Keratinocyte (primary cell): Measurements from ENCODE around the gene ADGRL3. TPM values are rescaled to one million over a fixed set of nuclear protein-coding genes. Genes with fewer than 3 reads are reported as not detected.

ENCODE experiments used
- DNase-seq: peaks from one replicate; pipeline ENCODE4 v3.0.0-alpha.2; 2011; ENCODE audit warnings: low read depth, missing footprints, low spot score
- FAIRE-seq: peaks from 2 replicates; lab custom pipeline; 2011; peaks lifted over from hg19 to GRCh38; lab: Jason Lieb, UNC
- H2AFZ ChIP-seq: 2 replicates; pipeline ENCODE4 v1.6.0; 2012; ENCODE audit warnings: low read length, control low read depth, inconsistent platforms; ENCODE audit not compliant: control insufficient read depth
- H3K27ac ChIP-seq: 2 replicates; pipeline ENCODE4 v1.5.1; 2011; ENCODE audit warnings: low read length; ENCODE audit not compliant: control insufficient read depth, insufficient read depth
- H3K27me3 ChIP-seq: 3 replicates; pipeline ENCODE4 v1.6.0; 2011; ENCODE audit warnings: low read length; ENCODE audit not compliant: control insufficient read depth, insufficient read depth; ENCODE audit errors: extremely low read depth
- H3K36me3 ChIP-seq, 2 experiments: 2 replicates in 1 of 2; 3 replicates in 1 of 2; pipeline ENCODE4 v1.5.1; 2011; ENCODE audit warnings: low read length in 2 of 2, mild to moderate bottlenecking in 1 of 2; ENCODE audit not compliant: control insufficient read depth in 2 of 2, insufficient read depth in 2 of 2; ENCODE audit errors: extremely low read depth in 1 of 2
- H3K4me1 ChIP-seq: 3 replicates; pipeline ENCODE4 v1.5.1; 2011; ENCODE audit warnings: low read length; ENCODE audit not compliant: control insufficient read depth, insufficient read depth; ENCODE audit errors: extremely low read depth
- H3K4me2 ChIP-seq: 3 replicates; pipeline ENCODE4 v1.6.0; 2011; ENCODE audit warnings: low read depth, low read length; ENCODE audit not compliant: control insufficient read depth, insufficient read depth; ENCODE audit errors: extremely low read depth
- H3K4me3 ChIP-seq, 3 experiments: fragments of 200-600 bp in 1 of 3; sonication (generic) in 1 of 3; 2 replicates in 2 of 3; 3 replicates in 1 of 3; pipeline ENCODE4 v1.5.1; 2011 to 2016; ENCODE audit warnings: low read length in 3 of 3, mild to moderate bottlenecking in 3 of 3, control low read depth in 2 of 3, inconsistent platforms in 1 of 3, low read depth in 1 of 3, mixed read lengths in 1 of 3, mixed run types in 1 of 3, moderate library complexity in 1 of 3; ENCODE audit not compliant: control insufficient read depth in 2 of 3, insufficient read depth in 2 of 3; ENCODE audit errors: extremely low read depth in 1 of 3
- H3K79me2 ChIP-seq: 2 replicates; pipeline ENCODE4 v1.6.0; 2012; ENCODE audit warnings: low read length; ENCODE audit not compliant: control insufficient read depth, insufficient read depth
- H3K9ac ChIP-seq: 3 replicates; pipeline ENCODE4 v1.6.0; 2011; ENCODE audit warnings: low read length; ENCODE audit not compliant: control insufficient read depth, insufficient read depth; ENCODE audit errors: extremely low read depth
- H3K9me1 ChIP-seq: 3 replicates; pipeline ENCODE4 v1.6.0; 2011; ENCODE audit warnings: low read length; ENCODE audit not compliant: control insufficient read depth, insufficient read depth; ENCODE audit errors: extremely low read depth
- H3K9me3 ChIP-seq: 2 replicates; pipeline ENCODE4 v1.5.1; 2012; ENCODE audit warnings: low read depth, low read length; ENCODE audit not compliant: control insufficient read depth
- H4K20me1 ChIP-seq: 3 replicates; pipeline ENCODE4 v1.6.0; 2011; ENCODE audit warnings: low read length; ENCODE audit not compliant: control insufficient read depth, insufficient read depth; ENCODE audit errors: extremely low read depth
- EZH2 ChIP-seq: IDR thresholded peaks from one replicate; pipeline ENCODE4 v1.6.1; 2012; ENCODE audit warnings: inconsistent platforms, mild to moderate bottlenecking, low read length, moderate library complexity
- dilution Hi-C: fragments of 300-500 bp; cut with MboI; formaldehyde crosslinking; loops from one replicate; pipeline ENCODE4 v1.7.0; 2020; ENCODE audit warnings: low sequenced_read_pairs; ENCODE audit not compliant: extremely low pct_ligation_motif_present
- polyA plus RNA-seq, 5 experiments: library from polyadenylated mRNA; depleted of rRNA in 3 of 5; stranded (reverse) in 3 of 5; stranded (forward) in 1 of 5; unstranded in 1 of 5; fragments of >200 nt; gene quantifications; 1 replicate in 1 of 5; 2 replicates in 3 of 5; 3 replicates in 1 of 5; pipeline versions ENCODE4 v1.2.1 to v1.2.3, GENCODE V29; 2011 to 2012; ENCODE audit warnings: missing spikeins in 2 of 5, low read depth in 1 of 5, low replicate concordance in 1 of 5
- TF ChIP-seq, protein P1 (sequence below), 3 experiments: IDR thresholded peaks in 1 of 3; conservative IDR thresholded peaks in 1 of 3; optimal IDR thresholded peaks in 1 of 3; 2 replicates in 2 of 3; 3 replicates in 1 of 3; pipeline versions ENCODE3 to v1.5.1; 2011; ENCODE audit warnings: low read length in 3 of 3, mild to moderate bottlenecking in 3 of 3, moderate library complexity in 2 of 3, control low read depth in 1 of 3, inconsistent platforms in 1 of 3; ENCODE audit not compliant: insufficient read depth in 2 of 3; ENCODE audit errors: extremely low read depth in 1 of 3

Gene ADGRL3
- polyA plus RNA-seq, 1 donor (not counting 4 experiments of a cell fraction or from before 2014, with no cell fraction given) = 0.18 TPM

DNA sequence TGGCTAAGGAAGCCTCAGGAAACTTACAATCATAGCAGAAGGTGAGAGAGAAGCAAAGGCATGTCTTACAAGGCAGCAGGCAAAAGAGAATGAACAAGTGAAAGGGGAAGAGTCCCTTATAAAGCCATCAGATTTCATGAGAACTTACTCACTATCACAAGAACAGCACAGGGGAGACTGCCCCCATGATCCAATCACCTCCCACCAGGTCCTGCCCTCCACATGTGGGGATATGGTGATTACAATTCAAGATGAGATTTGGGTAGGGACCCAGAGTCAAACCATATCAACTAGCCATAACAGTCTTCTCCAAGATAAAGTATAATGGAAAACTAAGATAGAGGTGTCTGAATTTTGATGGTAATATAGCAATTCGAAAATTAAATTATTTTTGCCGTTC, 534.3 kb downstream of the ADGRL3 start:
- Histone ChIP-seq H3K9me3 (no peaks in the 10 kb centered on the region), H3K9me1 (no peaks in the 10 kb centered on the region), H3K27ac (no peak overlapping the region), H3K36me3 (no peaks in the 10 kb centered on the region), H3K4me3 (no peak overlapping the region), H3K9ac (no peak overlapping the region), H2AFZ (no peak overlapping the region), H3K27me3 (no peaks in the 10 kb centered on the region), H4K20me1 (no peaks in the 10 kb centered on the region), H3K4me2 (no peak overlapping the region), H3K4me1 (no peaks in the 10 kb centered on the region), H3K79me2 (no peaks in the 10 kb centered on the region)
- FAIRE-seq (no peak), DNase-seq (no peak)
- dilution Hi-C loops = no loop called here
- TF ChIP-seq, protein P1, sequence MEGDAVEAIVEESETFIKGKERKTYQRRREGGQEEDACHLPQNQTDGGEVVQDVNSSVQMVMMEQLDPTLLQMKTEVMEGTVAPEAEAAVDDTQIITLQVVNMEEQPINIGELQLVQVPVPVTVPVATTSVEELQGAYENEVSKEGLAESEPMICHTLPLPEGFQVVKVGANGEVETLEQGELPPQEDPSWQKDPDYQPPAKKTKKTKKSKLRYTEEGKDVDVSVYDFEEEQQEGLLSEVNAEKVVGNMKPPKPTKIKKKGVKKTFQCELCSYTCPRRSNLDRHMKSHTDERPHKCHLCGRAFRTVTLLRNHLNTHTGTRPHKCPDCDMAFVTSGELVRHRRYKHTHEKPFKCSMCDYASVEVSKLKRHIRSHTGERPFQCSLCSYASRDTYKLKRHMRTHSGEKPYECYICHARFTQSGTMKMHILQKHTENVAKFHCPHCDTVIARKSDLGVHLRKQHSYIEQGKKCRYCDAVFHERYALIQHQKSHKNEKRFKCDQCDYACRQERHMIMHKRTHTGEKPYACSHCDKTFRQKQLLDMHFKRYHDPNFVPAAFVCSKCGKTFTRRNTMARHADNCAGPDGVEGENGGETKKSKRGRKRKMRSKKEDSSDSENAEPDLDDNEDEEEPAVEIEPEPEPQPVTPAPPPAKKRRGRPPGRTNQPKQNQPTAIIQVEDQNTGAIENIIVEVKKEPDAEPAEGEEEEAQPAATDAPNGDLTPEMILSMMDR (optimal IDR thresholded peaks at IDR 0.05 in 1 of 3, IDR thresholded peaks at IDR 0.05 in 1 of 3, conservative IDR thresholded peaks at IDR 0.05 in 1 of 3; ENCODE audit: extremely low read depth in 1 of 3, insufficient read depth in 2 of 3, low read length in 3 of 3) = no peak
- no peak for TF ChIP-seq EZH2

DNA sequence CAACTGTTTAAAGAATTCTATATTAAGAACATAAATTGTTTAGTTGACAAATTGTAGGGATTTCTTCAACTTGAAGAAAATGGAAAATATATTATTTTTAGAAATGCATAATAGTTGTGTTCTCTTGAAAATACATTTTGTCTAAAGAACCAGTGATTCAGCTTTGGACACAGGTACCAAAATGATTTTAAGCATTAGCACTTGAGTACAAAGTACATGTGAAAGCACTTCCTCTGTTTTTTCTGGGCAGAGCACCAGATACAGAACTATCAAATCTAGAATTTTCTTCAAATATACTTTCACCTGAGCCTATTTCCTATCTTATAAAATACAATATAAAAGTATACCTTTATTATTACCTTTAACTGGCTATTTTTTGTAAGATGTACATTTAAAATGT, 539.8 kb downstream of the ADGRL3 start:
- H3K27me3 ChIP-seq = no peaks in the 10 kb centered on the region
- FAIRE-seq = no peak
- TF ChIP-seq EZH2 = no peak
- TF ChIP-seq, protein P1 (optimal IDR thresholded peaks at IDR 0.05 in 1 of 3, IDR thresholded peaks at IDR 0.05 in 1 of 3, conservative IDR thresholded peaks at IDR 0.05 in 1 of 3; ENCODE audit: extremely low read depth in 1 of 3, insufficient read depth in 2 of 3, low read length in 3 of 3) = no peak

More for the DNA sequence above, 539.8 kb downstream of the ADGRL3 start:
- no peaks in the 10 kb centered on the region for H3K79me2 ChIP-seq
- H3K4me1 ChIP-seq = no peaks in the 10 kb centered on the region
- DNase-seq = no peak
- H3K4me3 ChIP-seq = no peak overlapping the region
- no peaks in the 10 kb centered on the region for H3K9me1 ChIP-seq
- H3K4me2 ChIP-seq = no peak overlapping the region
- H4K20me1 ChIP-seq = no peaks in the 10 kb centered on the region
- no peak overlapping the region for H2AFZ ChIP-seq
- H3K9ac ChIP-seq = no peak overlapping the region
- no peaks in the 10 kb centered on the region for H3K9me3 ChIP-seq
- no peaks in the 10 kb centered on the region for H3K36me3 ChIP-seq
- H3K27ac ChIP-seq = no peak overlapping the region
- dilution Hi-C loops = no loop called here
